HG02870 (cell line): ENCODE measurements around the gene KXD1.
"Not testable (repeated sequence)": the region's sequence is repeated elsewhere in the genome, so short reads cannot be mapped to it uniquely, and the experiment has no call there.

Experiments used
- ATAC-seq: cut with Tn5 transposase; IDR thresholded peaks from one replicate; pipeline ENCODE4 v1.9.1; 2021; ENCODE audit warnings: mild to moderate bottlenecking, moderate library complexity; ENCODE audit not compliant: unreplicated experiment

KXD1 gene

DNA sequence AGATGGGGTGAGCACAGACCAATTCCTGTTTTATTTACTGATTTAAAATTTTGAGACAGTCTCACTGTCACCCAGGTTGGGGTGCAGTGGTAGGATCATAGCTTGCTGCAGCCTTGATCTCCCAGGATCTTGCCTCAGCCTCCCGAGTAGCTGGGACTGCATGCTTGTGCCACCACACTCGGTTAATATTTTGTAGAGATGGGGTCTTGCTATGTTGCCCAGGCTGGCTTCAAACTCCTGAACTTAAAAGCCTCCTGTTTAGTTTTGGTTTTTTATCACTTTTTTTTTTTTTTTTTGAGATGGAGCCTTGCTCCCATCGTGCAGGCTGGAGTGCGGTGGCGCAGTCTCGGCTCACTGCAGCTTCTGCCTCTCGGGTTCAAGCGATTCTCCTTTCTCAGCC, 18.7 kb downstream of the KXD1 start:
- no peak for ATAC-seq

DNA sequence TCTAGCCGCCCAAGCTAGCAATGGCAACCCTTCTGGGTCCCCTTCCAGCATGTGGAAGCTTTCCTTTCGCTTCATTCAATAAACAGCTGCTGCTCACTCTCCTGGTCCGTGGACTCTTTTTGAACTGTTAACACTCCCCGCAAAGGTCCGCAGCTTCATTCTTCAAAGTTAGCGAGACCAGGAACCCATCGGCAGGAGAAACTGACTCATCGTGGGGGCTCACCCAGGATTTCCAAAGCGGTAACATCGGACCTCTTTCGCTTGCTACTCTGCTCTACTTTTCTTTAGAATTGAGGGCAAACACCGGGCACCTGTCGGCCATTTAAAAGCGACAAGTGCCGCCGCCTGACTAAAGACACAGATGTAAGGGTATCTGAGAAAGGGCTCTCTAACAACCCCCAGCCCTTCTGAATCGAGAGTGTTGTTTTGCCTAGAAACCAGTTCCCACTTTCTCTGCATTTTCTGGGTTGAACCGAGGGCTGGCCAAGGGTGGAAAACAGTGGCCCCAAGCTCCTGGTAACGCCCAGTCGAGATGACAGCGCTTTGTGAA, 19.8 kb downstream of the KXD1 start:
- ATAC-seq, result no peak

DNA sequence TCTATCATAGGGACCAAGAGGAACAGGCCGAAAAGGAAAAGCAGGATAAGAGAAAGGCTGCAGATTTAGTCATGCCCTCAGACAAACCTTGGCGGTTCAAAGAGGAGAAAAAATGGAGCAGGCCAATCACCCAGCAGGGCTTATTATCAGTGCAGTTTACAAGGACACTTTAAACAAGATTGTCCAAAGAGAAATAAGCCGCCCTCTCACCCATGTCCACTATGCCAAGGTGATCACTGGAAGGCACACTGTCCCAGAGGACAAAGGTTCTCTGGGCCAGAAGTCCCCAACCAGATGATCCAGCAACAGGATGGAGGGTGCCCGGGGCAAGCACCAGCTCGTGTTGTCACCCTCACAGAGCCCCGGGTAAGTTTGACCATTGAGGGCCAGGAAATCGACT, 22.6 kb downstream of the KXD1 start:
- no peak for ATAC-seq

DNA sequence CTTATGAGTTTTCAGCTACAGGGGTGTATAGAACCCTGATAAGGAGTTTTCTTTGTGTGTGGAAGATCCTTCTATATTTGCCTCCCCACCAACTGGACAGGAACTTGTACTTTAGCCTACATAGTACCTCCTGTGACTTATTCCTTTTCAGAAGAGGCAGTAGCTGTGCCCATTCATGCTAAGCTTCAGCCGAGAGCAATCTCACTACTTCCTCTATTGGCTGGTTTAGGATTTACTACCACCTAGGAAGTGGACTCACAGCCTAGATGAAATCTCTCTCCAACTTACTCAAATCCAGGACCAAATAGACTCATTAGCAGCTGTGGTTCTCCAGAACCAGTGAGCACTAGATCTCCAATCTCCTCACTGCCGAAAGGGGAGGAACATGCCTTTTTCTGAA, 28.6 kb downstream of the KXD1 start:
- ATAC-seq, result no peak

DNA sequence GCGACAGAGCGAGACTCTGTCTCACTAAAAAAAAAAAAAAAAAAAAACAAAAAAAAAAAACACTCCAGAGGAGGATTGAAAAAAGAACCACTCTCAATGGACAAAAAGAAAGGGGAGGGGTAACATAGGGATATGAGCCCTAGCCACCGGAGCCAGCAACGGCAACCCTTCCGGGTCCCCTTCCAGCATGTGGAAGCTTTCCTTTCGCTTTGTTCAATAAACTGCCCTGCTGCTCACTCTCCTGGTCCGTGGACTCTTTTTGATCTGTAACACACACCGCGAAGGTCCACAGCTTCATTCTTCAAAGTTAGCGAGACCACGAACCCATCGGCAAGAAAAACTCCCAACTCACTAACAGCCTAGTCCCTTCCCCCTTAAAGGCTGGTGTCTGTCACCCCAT, 29.9 kb downstream of the KXD1 start:
- no peak for ATAC-seq

DNA sequence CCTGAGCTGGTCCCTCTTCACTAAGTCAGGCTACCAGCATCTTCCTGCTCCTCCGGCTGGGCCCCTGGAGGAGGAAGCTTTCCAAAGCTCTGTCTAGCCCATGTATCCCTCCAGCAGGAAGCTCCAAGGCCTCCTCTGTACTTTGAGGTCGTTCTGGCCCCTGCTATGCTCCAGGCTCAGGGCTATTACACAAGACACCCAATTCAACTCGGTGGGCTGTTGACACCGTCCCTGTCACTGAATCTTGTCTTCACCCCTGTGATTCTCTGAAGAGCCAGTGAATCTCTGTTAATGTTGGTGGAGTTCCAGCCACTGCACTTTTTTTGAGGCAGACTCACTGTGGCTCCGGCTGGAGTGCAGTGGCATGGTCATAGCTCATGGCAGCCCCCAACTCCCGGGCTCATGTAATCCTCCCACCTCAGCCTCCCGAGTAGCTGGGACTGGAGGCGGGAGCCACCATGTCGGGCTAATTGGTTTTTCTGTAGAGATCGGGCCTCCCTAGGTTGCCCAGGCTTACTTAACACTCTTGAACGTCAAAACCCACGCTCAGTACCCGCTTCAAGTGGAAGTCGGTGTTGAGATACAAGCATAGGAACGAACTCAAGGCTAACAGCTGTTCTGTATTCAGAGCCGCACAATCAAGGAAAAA, 30.4 kb downstream of the KXD1 start:
- no peak for ATAC-seq

DNA sequence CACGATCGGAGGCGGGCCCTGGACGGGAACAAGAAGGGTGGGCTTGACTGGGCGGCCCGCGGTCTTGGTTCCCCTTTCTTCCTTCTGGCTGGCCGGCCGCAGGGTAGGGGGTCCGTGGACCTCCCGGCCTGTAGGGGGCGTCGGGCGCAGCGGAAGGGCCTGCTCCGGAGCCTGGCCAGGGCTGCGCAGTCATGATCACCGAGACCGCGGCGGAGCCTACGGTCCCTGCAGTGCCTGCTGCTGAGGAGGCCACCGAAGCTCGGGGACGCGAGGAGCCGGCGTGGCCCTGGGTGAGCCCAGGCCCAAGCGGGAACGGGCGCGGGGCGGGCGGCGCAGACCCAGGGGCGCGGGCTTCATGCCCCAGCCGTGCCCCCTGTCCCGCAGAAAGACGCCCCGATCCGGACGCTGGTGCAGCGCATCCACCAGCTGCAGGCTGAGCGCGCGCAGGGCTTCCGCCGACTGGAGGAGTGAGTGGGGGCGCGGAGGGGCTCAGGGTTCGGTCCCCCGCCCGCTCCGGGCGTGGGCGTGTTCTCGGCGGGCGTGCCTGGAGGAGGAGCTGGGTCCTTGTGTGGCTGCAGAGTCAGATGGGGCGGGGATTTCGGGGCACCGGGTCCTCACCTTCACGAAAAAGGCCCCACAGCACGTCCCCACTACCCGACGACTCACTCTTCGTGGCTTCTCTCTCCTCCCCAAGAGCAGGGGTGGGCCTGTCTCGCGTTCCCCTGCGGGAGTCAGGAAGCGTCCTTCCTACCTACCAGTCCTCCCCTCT, 31.1 kb downstream of the KXD1 start, which contains the start of gene REX1BD:
REX1BD (plus strand) TSS at position 188 of the 769 bp plus-strand sequence; CDS start at position 192, 4 bp downstream.
- ATAC-seq, result peak; percentile 68

DNA sequence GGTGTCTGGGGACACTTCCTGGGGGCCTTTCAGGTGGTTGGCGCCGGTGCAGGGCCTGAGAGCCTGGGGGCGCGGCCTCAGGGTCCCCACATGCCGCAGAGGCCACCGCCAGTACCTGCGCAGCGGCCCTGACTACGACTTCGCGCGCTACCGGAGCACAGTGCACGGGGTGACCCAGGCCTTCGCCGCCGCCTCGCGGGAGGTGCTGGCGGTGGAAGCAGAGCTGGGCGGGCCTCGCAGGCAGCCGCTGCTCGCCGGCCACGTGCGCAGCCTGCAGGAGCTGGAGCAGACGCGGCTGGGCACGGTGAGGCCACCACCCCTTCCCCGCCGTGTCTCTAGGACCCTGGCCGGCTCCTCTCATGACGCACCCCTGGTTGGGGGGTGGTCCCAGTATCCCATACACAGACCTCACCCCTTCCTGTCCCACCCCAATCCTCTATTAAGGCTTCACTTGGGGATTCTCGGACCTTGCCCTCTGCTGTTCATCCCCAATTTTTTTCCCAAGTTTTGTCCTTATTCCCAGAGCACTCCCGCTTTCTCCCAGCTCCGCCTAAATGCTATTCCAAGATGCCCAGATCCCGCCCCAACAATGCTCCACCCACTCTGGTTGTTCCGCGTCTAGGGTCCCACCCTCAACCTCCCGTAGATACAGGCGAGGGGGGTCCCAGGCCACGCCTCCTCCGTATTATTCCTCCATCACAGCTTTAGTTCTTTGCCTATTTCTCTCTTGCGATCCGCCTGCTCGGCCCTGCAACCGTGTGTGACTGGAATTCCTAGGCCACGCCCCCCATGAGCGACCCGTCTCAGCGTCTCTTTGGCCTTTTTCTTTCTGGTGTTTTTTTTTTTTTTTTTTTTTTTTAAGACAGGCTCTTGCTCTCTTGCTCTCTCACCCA, 32.0 kb downstream of the KXD1 start:
- ATAC-seq, result peak; percentile 26

DNA sequence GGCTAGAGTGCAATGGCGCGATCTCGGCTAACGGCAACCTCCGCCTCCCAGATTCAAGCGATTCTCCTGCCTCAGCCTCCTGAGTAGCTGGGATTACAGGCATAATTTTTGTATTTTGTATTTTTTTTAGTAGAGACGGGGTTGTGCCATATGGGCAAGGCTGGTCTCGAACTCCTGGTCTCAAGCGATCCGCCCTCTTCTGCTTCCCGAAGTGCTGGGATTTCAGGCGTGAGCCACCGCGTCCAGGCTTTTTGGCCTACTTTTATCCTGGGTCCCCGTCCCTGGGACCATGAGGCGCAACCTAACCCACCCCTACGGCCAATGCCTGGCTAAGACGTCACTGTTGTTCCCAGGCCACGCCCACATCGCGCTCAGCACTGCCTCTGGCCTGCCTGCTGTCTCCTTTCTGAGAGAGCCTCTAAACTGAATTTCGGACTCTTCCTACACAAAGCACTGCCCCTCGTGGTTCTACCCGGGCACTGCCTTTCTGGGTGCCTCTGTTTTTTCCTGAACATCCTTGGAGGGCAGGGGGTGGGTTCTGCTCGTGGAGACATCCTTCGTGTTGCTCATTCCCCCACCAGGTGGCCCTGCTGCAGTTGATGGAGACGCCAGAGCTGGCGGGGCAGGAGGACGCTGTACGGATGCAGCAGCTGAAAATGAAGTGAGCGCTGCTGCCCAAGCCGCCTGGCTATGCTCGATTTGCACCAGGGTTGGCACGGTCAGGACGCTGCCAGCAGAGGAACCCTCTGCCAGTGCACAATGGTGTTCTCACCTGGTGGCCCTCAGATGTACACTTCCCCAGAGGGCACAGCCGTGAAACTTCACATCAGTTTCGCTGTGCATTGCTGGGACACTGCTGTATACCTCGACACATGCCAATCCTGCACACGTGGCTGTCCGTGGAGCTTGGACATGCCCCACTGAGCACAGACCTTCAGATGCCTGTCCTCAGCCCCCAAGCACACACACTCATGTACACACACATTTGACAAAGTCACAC, 32.9 kb downstream of the KXD1 start:
- no peak for ATAC-seq

DNA sequence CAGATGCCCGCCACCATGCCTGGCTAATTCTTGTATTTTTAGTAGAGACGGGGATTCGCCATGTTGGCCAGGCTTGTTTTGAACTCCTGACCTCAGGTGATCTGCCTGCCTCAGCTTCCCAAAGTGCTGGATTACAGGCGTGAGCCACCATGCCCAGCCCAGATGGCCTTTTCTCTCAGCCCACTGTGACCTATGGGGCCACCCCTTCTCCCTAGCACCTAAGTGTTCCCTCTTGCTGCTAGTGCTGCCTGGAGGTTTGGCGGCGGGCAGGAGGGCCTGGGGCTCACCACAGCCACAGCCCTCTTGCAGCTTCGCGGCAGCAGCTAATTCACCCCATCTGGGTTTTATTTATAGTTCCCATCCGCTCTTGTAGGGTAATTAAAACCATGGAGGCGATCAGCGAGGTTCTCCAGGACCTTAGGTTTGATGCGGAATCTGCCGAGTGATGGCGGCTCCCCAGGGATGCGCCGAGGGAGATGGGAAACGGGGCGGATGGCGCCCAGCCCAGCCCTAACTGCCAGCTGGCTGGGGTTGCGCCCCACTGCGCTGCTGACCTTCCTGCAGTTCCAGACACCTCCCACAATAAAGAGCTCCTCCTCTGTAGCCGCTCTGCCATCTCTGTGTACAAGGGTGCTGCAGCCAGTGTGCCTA, 34.2 kb downstream of the KXD1 start:
- no peak for ATAC-seq

DNA sequence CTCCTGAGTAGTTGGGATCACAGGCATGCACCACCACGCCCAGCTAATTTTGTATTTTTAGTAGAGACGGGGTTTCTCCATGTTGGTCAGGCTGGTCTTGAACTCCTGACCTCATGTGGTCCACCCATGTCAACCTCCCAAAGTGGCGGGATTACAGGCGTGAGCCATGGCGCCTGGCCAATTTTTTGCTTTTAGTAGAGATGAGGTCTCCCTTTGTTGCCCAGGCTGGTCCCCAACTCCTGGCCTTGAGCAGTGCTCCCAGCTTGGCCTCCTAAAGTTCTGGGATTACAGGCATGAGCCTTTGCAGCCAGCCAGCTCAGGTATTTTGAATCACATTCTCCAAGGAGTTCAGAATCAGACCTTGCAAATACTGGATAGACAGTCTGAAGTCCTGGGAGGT, 35.1 kb downstream of the KXD1 start:
- ATAC-seq, result not testable (repeated sequence)

DNA sequence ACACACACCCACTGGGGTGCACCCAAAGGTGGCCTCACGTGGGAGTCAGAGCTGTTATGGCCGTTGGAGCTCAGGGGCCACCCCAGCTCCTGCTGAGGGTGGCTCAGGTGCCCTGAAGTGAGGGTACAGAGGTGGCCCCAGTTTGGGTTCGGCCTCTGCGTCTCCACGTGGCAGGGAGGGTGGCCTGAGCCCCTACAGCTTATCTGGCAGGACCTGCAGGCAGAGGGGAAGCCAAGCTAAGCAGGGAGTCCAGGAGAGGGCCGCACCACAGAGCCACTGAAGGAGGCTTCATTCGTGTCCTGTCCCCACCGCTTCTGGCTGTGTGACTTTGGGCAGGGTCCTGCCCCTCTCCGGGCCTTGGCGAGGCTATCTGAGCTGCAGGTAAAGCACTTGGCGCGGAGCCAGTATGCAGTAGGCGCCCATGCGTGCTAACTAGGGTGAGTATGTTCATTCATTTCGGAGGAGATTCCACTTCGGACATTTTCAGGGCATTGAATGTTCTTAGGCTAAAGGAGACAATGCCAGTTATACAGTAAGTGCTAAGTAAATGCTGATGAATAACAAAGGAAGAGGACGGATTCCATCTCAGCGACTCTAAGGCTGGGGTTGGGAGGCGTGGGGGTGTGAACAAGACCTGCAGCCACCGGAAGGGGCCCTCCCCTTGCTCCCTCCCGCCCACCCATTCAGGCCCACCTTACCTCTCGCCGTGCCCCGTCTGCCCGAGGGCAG, 35.9 kb downstream of the KXD1 start:
- ATAC-seq, result no peak

DNA sequence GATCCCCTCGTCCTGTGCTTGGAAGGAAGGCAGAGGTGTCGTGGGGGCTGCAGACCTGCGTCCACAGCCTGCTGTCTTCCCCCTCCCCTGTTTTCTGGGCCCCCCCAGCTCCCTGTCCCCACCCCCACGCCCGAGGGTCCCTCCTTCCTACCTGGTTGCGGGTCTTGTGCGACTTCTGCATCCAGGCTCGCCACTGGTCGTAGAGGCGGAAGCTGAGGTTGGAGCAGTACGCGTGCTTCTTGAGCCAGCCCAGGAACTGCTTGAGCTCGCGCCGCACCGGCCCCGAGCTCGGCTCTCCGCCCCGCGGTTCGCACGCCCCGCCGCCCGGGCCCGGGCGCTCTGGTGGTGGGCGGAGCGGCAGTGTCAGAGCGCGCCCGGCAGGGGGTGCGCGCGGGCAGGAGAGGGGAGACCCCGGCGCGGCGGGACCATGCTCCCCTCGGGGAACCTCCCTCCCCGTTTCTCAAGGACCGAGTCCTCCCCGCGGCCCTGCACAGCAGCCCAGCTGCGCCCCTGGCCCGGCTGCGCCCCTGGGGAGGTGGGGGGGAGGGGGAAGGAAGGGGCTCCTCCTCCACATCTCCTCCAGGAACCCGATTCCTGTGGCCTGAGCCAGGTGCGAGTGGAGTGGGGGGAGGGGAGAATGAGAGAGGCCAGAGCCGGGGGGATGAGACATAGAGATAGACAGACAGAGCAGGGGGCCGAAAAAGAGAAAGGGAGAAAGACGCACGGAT, 36.6 kb downstream of the KXD1 start:
- peak; percentile 49 for ATAC-seq

DNA sequence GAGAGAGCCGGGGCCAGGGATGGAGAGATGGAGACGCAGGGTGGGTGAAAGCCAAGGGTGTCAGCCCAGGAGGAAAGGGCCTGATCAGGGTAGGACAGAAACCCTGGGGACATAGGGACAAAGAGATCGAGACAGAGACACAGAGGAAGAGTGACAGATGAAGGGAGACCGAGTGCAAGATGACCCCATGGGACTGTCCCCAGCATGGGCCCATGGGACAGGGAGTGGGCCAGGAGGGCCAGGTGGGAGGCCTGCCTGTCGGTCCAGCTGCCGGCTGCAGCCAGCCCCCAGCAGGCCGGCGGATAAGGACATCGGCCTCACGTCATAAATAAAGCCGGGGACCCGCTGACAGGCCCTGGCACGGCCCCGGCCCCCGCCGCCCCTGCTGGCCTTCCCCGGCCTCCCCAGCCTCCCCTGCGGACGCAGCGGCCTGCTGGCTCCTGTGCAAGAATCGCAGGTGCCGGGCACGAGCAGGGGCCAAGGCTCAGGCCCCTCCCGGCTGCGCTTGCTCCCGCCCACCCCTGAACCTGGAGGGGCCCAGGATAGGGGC, 37.2 kb downstream of the KXD1 start:
- no peak for ATAC-seq

DNA sequence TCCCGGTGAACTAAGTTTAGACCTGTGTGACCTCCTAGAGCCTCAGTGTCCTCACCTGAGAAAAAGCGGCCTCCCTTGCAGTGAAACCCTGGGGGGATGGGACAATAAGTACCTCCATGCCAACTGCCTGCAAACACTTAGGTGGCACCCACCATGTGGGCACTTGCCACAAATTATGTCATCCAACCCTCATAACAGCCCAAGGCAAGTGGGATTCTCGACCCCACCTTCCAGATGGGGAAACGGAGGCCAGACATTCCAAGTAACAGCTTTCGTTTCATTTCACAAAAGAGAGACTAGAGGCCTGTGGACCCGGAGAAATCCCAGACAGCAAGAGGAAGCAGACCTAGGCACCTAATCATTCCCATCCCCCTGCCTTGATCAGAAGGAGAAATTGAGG, 37.8 kb downstream of the KXD1 start:
- no peak for ATAC-seq

DNA sequence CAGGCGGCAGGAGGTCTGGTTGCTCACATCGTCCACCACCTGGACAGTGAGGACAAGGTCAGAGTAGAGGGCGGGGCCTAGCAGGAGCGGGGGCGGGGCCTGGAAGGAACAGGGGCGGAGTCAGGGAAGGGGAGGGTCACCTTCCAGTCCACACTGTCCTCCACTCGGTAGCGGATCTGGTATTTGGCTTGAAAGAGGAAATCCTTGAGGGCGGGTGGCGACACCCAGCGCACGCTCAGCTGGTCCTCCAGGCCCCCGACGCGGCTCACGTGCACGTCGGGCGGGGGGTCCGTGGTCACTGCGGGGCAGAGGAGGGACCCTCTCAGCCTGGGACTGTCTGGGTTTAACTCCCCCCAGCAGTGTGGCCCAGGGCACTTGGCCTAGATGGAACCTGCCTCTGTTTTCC, 39.1 kb downstream of the KXD1 start:
- no peak for ATAC-seq

DNA sequence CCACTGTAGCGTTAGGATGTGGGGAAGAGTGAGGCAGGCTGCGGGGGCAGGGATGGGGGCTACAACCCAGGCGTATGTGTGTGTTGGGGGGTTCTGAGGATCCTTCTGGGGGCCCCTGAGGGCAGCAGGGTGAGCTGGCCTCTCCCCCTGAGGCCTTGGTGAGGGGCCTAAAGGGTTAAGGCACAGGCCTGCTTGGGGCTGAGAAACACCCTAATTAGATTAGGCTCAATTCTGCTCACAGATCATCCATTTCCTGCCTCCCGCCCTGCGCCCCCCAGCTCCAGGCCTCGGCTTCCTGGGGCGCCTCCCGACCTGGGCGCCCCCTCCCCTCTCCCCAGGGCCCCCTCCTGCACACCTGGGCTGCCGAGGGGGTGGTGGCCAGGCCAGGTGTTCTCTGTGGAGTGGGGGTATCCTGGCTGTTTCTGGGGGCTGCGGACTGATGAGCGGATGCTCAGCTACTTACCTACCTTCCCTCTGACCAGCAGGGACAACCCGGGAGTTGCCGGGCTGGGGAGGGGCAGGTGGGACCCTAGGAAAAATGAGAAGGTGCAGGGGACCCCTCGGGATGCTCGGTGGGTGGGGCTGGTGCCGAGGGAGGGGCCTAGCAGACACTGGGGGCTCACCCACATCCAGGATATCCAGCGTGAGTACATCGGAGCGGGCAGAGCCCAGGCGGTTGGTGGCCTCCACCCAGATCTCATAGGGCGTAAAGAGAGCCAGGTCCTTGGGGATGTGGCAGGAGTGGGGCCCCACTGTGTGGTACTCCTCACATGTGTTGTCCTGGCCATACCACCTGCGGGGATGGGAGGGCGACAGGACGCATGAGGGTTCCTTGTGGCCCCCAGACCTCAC, 40.4 kb downstream of the KXD1 start:
- ATAC-seq, result no peak
